Glomerular visceral epithelial cell (primary cell): Measurements from ENCODE around the gene SIM2.
"Not testable (repeated sequence)": the region's sequence is repeated elsewhere in the genome, so short reads cannot be mapped to it uniquely, and the experiment has no call there.

Source experiments
- DNase-seq: peaks from one replicate; pipeline ENCODE4 v3.0.0-alpha.2; 2016; ENCODE audit errors: extremely low spot score

The SIM2 gene, protein sequence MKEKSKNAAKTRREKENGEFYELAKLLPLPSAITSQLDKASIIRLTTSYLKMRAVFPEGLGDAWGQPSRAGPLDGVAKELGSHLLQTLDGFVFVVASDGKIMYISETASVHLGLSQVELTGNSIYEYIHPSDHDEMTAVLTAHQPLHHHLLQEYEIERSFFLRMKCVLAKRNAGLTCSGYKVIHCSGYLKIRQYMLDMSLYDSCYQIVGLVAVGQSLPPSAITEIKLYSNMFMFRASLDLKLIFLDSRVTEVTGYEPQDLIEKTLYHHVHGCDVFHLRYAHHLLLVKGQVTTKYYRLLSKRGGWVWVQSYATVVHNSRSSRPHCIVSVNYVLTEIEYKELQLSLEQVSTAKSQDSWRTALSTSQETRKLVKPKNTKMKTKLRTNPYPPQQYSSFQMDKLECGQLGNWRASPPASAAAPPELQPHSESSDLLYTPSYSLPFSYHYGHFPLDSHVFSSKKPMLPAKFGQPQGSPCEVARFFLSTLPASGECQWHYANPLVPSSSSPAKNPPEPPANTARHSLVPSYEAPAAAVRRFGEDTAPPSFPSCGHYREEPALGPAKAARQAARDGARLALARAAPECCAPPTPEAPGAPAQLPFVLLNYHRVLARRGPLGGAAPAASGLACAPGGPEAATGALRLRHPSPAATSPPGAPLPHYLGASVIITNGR

DNA sequence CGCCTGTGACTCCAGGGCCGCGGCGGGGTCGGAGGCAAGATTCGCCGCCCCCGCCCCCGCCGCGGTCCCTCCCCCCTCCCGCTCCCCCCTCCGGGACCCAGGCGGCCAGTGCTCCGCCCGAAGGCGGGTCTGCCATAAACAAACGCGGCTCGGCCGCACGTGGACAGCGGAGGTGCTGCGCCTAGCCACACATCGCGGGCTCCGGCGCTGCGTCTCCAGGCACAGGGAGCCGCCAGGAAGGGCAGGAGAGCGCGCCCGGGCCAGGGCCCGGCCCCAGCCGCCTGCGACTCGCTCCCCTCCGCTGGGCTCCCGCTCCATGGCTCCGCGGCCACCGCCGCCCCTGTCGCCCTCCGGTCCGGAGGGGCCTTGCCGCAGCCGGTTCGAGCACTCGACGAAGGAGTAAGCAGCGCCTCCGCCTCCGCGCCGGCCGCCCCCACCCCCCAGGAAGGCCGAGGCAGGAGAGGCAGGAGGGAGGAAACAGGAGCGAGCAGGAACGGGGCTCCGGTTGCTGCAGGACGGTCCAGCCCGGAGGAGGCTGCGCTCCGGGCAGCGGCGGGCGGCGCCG is at the start of gene SIM2:
TSS of gene SIM2 (plus strand) at position 135 of the 565 bp plus-strand sequence. CDS start 632 bp downstream, outside the sequence.
- DNase-seq, result peak; percentile 91

DNA sequence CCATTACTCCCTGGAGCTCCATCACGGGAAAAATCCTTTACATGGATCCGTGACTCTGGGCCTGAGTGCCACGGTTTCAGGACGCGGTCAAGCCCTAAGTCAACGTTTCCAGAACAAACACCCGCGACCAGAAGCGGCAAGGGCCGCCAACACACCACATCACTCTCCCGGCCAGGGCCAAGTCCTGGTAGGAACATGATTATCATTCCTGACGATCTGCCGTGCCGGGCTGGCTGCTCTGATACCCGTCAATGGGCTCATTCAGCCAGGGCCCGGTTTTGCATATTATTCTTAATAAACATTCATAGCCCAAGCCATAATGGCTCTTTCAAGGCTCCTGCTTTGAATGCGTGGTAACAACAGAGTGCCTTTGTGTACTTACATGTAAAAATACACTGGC is 44.6 kb upstream of the SIM2 start:
- no peak for DNase-seq

DNA sequence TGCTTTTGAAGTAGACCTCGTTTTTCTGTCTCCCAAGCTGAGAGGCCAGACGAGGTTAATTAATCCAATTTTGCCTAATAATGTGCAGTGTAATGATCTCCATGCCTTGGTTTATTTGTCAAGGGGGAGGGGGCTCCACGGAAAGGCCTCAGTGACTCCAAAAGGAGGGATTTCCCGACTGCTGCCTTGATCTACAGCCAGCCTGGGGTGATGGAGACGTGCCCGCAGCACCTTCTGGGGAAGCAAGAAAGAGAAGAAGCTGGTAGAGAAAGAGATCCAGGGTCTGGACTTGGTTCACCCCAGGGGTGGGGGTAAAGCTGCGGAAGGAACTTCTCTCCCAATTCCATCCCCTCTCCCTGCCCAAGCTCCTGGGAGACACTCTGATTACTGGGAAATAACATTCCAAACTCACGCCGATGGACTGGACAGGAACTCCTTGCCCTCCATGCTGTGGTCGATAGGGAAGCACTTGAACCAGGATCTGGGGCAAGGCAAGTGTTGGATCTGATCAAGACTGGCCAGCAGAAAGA is 44.1 kb upstream of the SIM2 start:
- no peak for DNase-seq

DNA sequence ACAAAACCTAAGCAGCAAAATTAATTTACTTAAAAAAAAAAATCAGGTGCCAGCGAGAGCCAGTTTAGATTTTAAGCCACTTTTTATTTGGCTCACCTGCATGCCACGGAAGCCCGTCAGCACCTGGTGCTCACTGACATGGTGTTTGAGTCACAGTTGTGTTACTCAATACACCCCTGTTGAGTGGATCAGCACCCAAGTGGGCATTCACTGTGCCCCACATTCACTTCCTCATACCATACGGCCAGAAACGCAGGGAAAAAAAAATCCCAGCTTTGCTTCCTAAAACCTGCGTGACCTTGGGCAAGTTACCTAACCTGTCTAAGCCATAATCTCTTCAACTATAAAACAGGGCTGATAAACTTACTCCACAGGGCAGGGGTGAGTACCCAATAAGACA is 42.8 kb upstream of the SIM2 start:
- DNase-seq, result no peak

DNA sequence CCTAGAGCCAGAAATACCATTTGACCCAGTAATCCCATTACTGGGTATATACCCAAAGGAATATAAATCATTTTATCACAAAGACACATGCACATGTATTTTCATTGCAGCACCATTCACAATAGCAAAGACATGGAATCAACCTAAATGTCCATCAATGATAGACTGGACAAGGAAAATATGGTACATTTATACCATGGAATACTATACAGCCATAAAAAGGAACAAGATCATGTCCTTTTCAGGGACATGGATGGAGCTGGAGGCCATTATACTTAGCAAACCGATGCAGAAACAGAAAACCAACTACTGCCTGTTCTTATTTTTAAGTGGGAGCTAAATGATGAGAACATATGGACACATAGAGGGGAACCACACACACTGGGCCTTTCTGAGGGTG is 41.6 kb upstream of the SIM2 start:
- DNase-seq, result not testable (repeated sequence)

DNA sequence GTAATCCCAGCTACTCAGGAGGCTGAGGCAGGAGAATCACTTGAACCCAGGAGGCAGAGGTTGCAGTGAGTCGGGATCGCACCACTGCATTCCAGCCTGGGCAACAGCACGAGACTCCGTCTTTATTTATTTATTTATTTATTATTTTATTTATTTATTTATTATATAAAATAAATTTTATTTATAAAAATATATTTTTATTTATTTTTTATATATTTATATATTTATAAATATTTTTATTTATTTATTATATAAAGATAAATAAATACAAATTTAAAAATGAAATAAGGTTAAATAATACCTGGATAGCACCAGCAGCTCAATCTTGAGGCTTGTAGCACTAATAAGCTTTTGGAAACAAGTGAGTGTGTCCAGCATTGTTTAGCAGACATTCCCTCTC is 40.9 kb upstream of the SIM2 start:
- no peak for DNase-seq

DNA sequence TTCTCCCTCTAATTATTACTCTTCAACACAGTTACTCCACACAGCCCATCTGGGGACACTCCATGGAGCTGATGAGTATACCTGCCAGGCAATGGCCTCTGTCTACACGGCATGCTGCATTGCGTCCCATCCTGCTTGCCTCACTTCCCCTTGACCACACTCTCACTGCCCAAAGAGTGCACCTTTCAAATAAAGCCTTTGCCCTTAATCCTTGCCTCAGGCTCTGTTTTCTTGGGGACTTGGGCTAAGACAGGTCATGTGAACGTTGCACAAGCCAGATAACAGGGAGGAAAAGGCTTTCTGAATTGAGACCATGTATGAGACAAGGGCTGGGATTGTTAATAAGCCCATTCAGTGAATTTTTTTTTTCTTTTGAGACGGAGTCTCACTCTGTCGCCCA is 40.0 kb upstream of the SIM2 start:
- no peak for DNase-seq

DNA sequence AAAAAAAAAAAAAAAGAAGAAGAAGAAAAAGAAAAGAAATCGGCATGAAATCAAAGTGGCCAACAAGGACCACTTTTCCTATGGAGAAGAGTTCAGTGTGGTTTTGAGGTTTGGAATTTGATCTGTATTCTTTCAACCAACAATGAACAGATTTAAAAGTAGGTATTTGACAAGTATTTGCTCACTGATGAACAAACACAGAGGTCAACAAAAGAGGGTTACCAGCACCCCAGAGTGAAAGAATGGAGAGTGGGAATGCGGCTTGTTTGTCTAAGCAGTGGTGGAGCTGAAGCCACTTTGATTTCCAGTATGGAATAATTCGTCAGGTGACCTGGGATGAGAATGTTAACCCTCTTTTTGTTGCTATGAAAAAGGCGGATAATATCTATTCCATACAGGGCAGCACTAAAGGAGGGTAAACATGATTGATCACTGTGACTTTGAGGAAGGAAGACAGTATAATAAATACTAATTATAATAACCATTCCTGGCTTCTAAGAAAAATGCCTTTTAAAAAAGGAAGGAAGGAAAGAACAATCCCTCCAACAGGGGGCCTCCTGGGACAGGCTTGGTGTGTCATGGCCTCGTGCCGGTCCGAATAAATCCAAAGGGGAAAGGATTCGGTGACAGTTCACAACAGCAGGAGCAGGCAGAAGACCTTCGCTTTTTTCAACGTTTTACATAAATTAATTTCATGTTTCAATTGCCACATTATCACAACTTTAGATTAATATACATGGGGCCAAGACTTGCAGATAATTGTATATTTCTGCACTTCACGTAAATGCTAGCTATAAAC is 37.2 kb upstream of the SIM2 start:
- DNase-seq, result peak; percentile 45

DNA sequence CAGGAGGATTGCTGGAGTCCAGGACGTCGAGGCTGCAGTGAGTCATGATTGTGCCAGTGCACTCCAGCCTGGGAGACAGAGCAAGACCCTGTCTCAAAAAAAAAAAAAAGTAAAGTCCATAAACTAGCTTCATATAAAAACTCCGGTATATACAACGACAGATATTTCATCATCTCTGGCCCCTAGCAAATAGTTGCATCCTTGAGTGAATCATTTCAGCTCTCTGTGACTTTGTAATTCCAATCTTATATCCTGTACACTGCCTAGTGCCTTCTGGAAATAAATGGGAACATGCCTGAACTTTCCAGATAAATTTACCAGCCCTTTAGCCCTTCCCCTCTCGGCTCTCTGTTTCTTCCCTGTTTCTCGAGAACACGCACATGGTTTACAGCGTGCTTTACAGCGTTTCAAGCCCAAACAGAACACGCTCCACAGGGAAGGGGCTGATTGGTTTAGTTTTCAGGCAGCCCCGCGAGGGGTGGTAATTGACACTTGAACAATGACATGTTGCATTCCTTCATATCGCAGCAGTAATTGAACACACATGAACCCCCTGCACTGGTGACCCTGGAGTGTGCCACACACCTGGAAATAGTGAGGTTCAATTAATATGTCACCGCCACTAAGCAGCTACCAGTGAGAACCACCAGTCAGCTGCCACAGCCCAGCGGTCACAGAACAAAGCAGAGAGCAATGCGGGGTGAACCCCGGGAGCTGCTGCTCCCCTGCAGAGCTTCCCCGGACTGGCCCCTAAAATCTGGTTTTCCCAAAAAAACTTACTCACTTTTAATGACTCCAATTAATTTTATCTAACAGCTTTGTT is 35.7 kb upstream of the SIM2 start:
- DNase-seq, result no peak

DNA sequence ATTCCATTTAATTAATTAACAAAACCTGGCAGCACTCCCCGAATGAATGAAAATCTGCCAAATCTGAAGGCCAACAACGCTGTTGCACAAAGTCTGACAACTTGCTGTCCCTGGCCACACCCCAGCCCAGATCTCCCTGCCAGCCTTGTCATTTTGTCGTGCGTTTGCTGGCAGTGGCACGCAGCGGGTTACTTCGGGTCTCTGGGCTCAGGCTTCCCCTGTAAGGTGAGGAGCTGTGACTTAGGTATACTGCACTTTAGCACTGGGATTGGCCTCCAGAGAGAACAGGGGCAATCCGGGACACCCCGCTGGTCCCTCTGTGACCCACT is 34.3 kb upstream of the SIM2 start:
- no peak for DNase-seq

DNA sequence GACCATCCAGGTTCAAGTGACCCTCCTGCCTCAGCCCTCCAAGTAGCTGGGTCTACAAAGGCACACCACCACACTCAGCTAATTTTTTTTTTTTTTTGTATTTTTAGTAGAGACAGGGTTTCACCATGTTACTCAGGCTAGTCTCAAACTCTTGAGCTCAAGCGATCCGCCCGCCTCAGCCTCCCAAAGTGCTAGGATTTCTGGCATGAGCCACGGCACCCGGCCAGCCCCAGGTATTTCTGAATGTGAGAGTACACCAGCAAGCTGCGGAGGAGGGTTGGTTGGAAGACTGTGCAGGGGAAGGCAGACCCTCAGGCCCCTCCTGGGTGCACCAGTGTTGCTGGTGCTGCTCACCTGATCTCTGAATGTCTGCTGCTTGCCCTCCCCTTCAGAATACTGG is 33.1 kb upstream of the SIM2 start:
- DNase-seq, result no peak

DNA sequence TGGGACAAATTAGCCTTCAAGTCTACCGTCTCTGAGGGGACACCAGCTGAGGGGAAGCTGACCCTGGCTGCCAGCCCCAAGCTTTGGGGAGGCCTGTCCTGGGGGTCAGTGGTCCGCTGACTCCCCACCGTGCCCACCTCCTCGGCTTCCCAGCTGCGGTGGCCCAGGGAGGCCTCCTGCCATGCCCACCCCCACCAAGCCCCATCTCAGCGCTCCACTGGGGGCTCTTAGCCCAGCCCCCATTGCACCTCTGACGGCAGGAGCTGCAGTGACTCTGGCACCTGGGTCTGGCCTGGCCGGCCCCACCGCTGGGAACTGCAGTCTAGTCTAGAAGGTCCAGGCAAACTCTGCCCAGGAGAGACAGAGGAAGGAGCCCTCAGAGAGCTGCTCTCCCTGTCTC is 30.2 kb upstream of the SIM2 start:
- DNase-seq, result no peak

DNA sequence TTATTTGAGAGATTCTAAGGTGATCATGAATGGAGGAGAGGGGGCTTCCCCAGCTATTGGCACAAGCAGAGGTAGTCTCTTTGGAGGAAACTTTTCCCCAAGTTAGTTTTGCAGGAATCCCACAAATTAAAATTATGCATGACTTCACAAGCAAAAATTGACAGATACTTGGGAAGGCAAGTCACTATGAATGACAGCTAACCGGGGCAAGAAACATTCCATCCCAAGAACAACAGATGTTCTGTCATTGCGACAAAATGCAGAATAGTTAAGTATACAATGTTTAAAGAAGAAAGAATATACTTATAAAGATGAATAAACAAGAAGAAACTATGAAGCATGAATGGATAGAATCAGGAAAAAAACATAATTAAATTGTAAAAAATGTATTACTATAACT is 27.1 kb upstream of the SIM2 start:
- DNase-seq, result no peak

DNA sequence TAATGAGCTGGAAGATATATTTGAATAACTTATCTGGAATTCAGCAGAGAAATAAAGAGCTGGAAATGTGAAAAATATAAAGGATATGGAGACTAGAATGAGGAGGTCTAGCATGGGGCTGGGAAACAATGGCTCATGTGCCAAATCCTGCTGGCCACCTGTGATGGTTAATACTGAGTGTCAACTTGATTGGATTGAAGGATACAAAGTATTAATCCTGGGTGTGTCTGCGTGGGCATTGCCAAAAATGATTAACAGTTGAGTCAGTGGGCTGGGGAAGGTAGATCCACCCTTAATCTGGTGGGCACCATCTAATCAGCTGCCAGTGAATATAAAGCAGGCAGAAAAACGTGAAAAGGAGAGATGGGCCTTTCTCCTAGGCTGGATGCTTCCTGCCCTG is 26.6 kb upstream of the SIM2 start:
- not testable (repeated sequence) for DNase-seq

DNA sequence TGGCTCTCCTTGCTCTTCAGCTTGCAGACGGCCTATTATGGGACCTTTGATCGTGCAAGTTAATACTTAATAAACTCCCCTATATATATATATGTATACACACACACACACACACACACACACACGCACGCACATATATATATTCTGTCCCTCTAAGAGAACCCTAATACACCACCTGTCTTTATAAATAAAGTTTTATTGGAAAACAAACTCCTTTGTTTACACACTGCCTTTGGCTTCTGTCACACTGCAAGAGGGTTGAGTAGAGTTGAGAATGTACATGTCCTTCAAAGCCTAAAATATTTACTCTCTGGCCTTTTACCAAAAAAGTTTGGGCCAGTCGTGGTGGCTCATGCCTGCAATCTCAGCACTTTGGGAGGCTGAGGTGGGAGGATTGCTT is 26.2 kb upstream of the SIM2 start:
- no peak for DNase-seq

DNA sequence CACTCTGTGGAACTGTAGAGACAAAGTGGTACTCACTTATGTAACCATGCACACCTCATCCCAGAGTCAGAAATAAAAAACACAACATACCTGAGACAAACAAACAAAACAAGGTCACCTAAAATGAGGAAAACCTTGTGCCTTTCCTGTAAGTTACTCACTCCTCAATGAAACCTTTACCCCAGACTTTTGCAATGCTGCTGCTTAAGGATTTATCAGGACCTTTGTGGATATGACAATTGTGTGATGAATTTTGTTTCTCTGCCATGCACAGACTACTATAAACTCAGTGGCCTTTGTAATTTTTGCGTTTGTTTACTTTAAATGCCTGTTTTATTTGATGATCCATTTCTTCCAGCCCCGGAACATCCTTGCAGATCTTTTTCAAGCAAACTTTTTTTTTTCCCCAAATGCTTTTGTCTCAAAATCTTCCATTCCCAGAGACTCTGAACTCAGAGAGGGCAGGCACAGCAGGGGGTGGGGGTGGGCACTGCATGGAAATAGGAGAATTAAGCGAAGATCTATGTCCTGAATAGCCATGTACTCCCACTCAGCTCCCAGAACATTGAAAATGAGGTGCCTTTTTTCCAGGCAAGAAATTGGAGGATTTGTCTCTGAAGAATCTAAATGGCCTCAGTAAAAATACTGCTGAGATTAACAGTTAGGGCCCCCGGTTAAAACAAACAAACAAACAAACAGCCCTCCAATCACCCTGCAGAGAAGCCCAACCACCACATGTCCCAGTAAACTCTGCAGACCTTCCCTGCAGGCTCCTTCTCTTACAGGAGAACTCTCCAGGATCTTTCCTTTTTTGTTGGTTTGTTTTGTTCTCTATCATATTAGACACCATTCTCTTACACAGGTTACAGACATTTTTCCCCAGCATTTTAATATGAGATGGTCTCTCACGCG is 22.6 kb upstream of the SIM2 start:
- no peak for DNase-seq

DNA sequence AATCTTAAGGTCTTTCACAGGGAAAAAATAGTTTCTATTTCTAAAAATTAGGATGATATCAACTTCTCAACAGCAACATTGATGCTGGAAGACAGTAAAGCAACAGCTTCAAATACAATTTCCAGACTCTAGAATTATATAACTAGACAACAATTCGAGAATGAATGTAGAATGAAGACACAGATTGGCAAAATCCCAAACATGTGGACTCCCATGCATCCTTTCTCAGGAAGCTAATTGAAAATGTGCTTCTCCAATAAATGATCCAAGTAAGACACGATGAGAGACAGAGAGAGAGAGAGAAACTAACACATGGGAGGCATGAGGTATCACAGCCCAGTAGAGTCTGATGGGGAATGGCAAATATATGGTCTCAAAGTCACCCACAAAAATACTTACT is 21.5 kb upstream of the SIM2 start:
- DNase-seq, result no peak

DNA sequence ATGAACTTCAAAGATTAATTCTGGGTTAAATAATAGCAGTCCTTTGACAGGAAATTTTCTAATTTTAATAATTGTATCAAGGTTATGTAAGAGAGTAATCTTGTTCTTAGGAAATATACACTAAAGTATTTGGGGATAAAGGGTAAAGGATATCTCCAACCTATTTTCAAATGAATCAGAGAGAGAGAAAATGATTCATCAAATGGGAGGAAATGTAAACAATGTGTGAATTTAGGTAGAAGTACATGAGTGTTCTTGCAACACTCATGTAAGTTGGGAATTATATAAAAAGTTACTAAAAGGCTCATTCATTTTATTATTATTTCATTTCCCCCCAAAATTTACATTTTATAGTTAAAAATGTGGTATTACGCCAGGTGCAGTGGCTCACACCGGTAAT is 20.4 kb upstream of the SIM2 start:
- DNase-seq, result no peak

DNA sequence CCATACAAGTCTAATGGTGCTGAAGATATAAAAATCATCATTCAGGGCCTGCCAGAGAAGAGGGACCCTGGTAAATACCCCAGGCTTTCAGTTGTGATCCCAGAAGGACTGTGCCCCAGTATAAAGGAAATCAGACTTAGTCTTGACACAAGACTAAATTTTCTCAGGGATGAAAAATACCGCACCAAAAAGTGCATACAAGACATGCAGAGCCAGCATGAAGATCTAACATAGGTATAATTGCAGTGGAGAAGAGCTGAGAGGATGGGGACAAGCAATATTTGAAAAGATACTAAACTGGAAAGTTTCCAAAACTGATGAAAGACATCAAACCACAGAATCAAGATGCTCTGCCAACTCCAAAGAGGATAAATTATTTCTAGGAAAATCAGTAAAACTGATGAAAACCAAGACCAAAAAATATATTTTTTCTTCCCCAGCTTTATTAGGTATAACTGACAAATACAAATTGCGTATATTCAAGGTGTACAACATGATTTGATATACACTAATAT is 17.7 kb upstream of the SIM2 start:
- no peak for DNase-seq
